ENCODE data around the gene GTPBP10.
A peak's percentile ranks its signal among the peaks of the same experiment; 100 is the strongest.
"Not testable (repeated sequence)": the region's sequence is repeated elsewhere in the genome, so short reads cannot be mapped to it uniquely, and the experiment has no call there.

Gene GTPBP10

GRCh38 chr7:90346336-90347125 is at the start of gene GTPBP10:
TSS of gene GTPBP10 (plus strand) at chr7:90346716. CDS start at chr7:90346742, 26 bp downstream.
- peak; percentile 97 for DNase-seq
- in situ Hi-C loops (cut with MboI; ENCODE audit: low pct_unique_long_range_greater_than_20kb, low sequenced_read_pairs) = no loop called here

GRCh38 chr7:90298145-90299038 is 48.1 kb upstream of the GTPBP10 start:
- DNase-seq = peak; percentile 28
- in situ Hi-C loops (cut with MboI; ENCODE audit: low pct_unique_long_range_greater_than_20kb, low sequenced_read_pairs) = no loop called here

GRCh38 chr7:90303241-90303640 is 43.3 kb upstream of the GTPBP10 start:
- no peak for DNase-seq
- in situ Hi-C loops (cut with MboI; ENCODE audit: low pct_unique_long_range_greater_than_20kb, low sequenced_read_pairs) = no loop called here

- no peak for DNase-seq
- in situ Hi-C loops (cut with MboI; ENCODE audit: low pct_unique_long_range_greater_than_20kb, low sequenced_read_pairs) = no loop called here
Observed at GRCh38 chr7:90309872-90310271, 36.6 kb upstream of the GTPBP10 start.

- in situ Hi-C loops (cut with MboI; ENCODE audit: low pct_unique_long_range_greater_than_20kb, low sequenced_read_pairs) = no loop called here
Observed at GRCh38 chr7:90311175-90311574, 35.3 kb upstream of the GTPBP10 start.

GRCh38 chr7:90312745-90313144 is 33.8 kb upstream of the GTPBP10 start:
- no peak for DNase-seq
- in situ Hi-C loops (cut with MboI; ENCODE audit: low pct_unique_long_range_greater_than_20kb, low sequenced_read_pairs) = no loop called here

More at GRCh38 chr7:90311175-90311574, 35.3 kb upstream of the GTPBP10 start:
- DNase-seq = no peak

- no peak for DNase-seq
- in situ Hi-C loops (cut with MboI; ENCODE audit: low pct_unique_long_range_greater_than_20kb, low sequenced_read_pairs) = no loop called here
Observed at GRCh38 chr7:90313907-90314306, 32.6 kb upstream of the GTPBP10 start.

GRCh38 chr7:90320014-90320413 is 26.5 kb upstream of the GTPBP10 start:
- in situ Hi-C loops (cut with MboI; ENCODE audit: low pct_unique_long_range_greater_than_20kb, low sequenced_read_pairs) = no loop called here
- DNase-seq = no peak

GRCh38 chr7:90320418-90320800 is 26.1 kb upstream of the GTPBP10 start:
- DNase-seq = no peak
- in situ Hi-C loops (cut with MboI; ENCODE audit: low pct_unique_long_range_greater_than_20kb, low sequenced_read_pairs) = no loop called here

- no peak for DNase-seq
- in situ Hi-C loops (cut with MboI; ENCODE audit: low pct_unique_long_range_greater_than_20kb, low sequenced_read_pairs) = no loop called here
Observed at GRCh38 chr7:90320801-90321494, 25.6 kb upstream of the GTPBP10 start, which contains the start of gene FAM237B. TSS of gene FAM237B (minus strand) at chr7:90321304. CDS start at chr7:90319748, 1,556 bp downstream.

- in situ Hi-C loops (cut with MboI; ENCODE audit: low pct_unique_long_range_greater_than_20kb, low sequenced_read_pairs) = no loop called here
Observed at GRCh38 chr7:90322837-90323236, 23.7 kb upstream of the GTPBP10 start.

GRCh38 chr7:90326500-90326899 is 20.0 kb upstream of the GTPBP10 start:
- no peak for DNase-seq
- in situ Hi-C loops (cut with MboI; ENCODE audit: low pct_unique_long_range_greater_than_20kb, low sequenced_read_pairs) = no loop called here

More at GRCh38 chr7:90322837-90323236, 23.7 kb upstream of the GTPBP10 start:
- no peak for DNase-seq

GRCh38 chr7:90334193-90334843 is 12.2 kb upstream of the GTPBP10 start:
- no peak for DNase-seq
- in situ Hi-C loops (cut with MboI; ENCODE audit: low pct_unique_long_range_greater_than_20kb, low sequenced_read_pairs) = no loop called here

- DNase-seq; in situ Hi-C loops (cut with MboI; ENCODE audit: low pct_unique_long_range_greater_than_20kb, low sequenced_read_pairs): not testable (repeated sequence)
Observed at GRCh38 chr7:90334926-90335325, 11.6 kb upstream of the GTPBP10 start.

- in situ Hi-C loops (cut with MboI; ENCODE audit: low pct_unique_long_range_greater_than_20kb, low sequenced_read_pairs) = no loop called here
Observed at GRCh38 chr7:90337106-90337505, 9.4 kb upstream of the GTPBP10 start.

GRCh38 chr7:90345016-90345415 is 1.5 kb upstream of the GTPBP10 start:
- no peak for DNase-seq
- in situ Hi-C loops (cut with MboI; ENCODE audit: low pct_unique_long_range_greater_than_20kb, low sequenced_read_pairs) = no loop called here

More at GRCh38 chr7:90337106-90337505, 9.4 kb upstream of the GTPBP10 start:
- no peak for DNase-seq

- DNase-seq = peak; percentile 30
- in situ Hi-C loops (cut with MboI; ENCODE audit: low pct_unique_long_range_greater_than_20kb, low sequenced_read_pairs) = no loop called here
Observed at GRCh38 chr7:90345595-90346335, 751 bp upstream of the GTPBP10 start.

- DNase-seq = peak; percentile 44
- in situ Hi-C loops (cut with MboI; ENCODE audit: low pct_unique_long_range_greater_than_20kb, low sequenced_read_pairs) = no loop called here
Observed at GRCh38 chr7:90347759-90348158, 1.2 kb downstream of the GTPBP10 start.

All from KBM-7 (cell line).